HEK293T (cell line): ENCODE data around the gene BFSP2.

Source experiments
- CTCF ChIA-PET: fragments of 350-600 bp; formaldehyde crosslinking; extraction: SDS; loops from one replicate; lab custom pipeline; 2021; ENCODE audit warnings: antibody characterized with exemption, inconsistent platforms; lab: Yijun Ruan, JAX
- POLR2A ChIA-PET: fragments of 350-600 bp; formaldehyde crosslinking; extraction: SDS; loops from one replicate; lab custom pipeline; 2020; ENCODE audit warnings: antibody characterized with exemption, inconsistent platforms; lab: Yijun Ruan, JAX
- DNase-seq: peaks from one replicate; pipeline ENCODE4 v3.0.0; 2012; ENCODE audit warnings: mixed read lengths; ENCODE audit errors: extremely low spot score
- ARNT ChIP-seq: fragments of 450-650 bp; IDR thresholded peaks from 2 replicates; pipeline ENCODE4 v1.6.1; 2017; ENCODE audit warnings: mild to moderate bottlenecking
- BHLHE40 ChIP-seq: fragments of 450-650 bp; IDR thresholded peaks from 2 replicates; pipeline ENCODE4 v1.6.1; 2016; ENCODE audit warnings: mild to moderate bottlenecking, moderate library complexity, borderline replicate concordance
- CTBP1 ChIP-seq: fragments of 450-650 bp; IDR thresholded peaks from 2 replicates; pipeline ENCODE4 v1.6.1; 2016; ENCODE audit warnings: borderline replicate concordance
- ELF4 ChIP-seq: fragments of 450-650 bp; IDR thresholded peaks from 2 replicates; pipeline ENCODE4 v1.6.1; 2017; ENCODE audit warnings: antibody characterized with exemption
- FOXA1 ChIP-seq: fragments of 450-650 bp; IDR thresholded peaks from 2 replicates; pipeline ENCODE4 v1.6.1; 2016; ENCODE audit warnings: mild to moderate bottlenecking
- FOXK2 ChIP-seq: fragments of 450-650 bp; IDR thresholded peaks from 2 replicates; pipeline ENCODE4 v1.6.1; 2016; ENCODE audit warnings: mild to moderate bottlenecking
- FOXM1 ChIP-seq: fragments of 450-650 bp; IDR thresholded peaks from 2 replicates; pipeline ENCODE4 v1.6.1; 2017; ENCODE audit warnings: mild to moderate bottlenecking, borderline replicate concordance
- HDGF ChIP-seq: fragments of 450-650 bp; IDR thresholded peaks from 2 replicates; pipeline ENCODE4 v1.6.1; 2017; ENCODE audit warnings: antibody characterized with exemption, borderline replicate concordance
- L3MBTL2 ChIP-seq: fragments of 450-650 bp; conservative IDR thresholded peaks from 2 replicates; pipeline ENCODE4 v1.6.1; 2016; ENCODE audit warnings: mild to moderate bottlenecking
- LEF1 ChIP-seq: fragments of 450-650 bp; IDR thresholded peaks from 2 replicates; pipeline ENCODE4 v1.6.1; 2017; ENCODE audit warnings: mild to moderate bottlenecking, borderline replicate concordance
- NFRKB ChIP-seq: fragments of 450-650 bp; IDR thresholded peaks from 2 replicates; pipeline ENCODE4 v1.6.1; 2016; ENCODE audit warnings: mild to moderate bottlenecking, moderate library complexity
- SP1 ChIP-seq: fragments of 450-650 bp; IDR thresholded peaks from 2 replicates; pipeline ENCODE4 v1.6.1; 2017
- SUZ12 ChIP-seq: fragments of 450-650 bp; IDR thresholded peaks from 2 replicates; pipeline ENCODE4 v1.6.1; 2016; ENCODE audit warnings: mild to moderate bottlenecking
- TARDBP ChIP-seq: fragments of 450-650 bp; IDR thresholded peaks from 2 replicates; pipeline ENCODE4 v1.6.1; 2016
- ZNF384 ChIP-seq: fragments of 450-650 bp; IDR thresholded peaks from 2 replicates; pipeline ENCODE4 v1.6.1; 2016
- TF ChIP-seq, protein P1 (sequence below): fragments of 450-650 bp; IDR thresholded peaks from 2 replicates; pipeline ENCODE4 v1.6.1; 2016

The BFSP2 gene

DNA sequence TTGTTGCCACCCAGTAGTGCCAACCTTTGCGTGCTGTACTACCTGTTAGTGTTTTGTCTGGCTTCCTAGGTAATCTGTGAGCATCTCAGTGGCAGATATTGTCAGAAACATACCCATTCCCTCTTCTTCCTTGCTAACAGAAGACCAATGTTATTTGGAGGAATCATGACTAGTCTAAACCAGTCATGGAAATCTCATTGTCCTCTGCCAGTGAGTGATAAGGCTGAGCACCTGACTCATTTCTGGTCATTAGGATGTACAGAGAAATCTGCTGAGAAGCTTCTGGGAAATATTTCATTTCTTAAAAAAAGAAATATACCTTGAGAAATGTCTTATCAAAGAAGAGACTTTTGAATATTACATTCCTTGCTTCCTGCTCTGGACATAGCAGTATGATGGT is 103.6 kb downstream of the BFSP2 start:
- POLR2A ChIA-PET = no interaction called here
- DNase-seq = no peak
- TF ChIP-seq NFRKB = no peak
- TF ChIP-seq ELF4 = no peak
- TF ChIP-seq CTBP1 = no peak
- TF ChIP-seq SUZ12 = no peak
- TF ChIP-seq, protein P1, sequence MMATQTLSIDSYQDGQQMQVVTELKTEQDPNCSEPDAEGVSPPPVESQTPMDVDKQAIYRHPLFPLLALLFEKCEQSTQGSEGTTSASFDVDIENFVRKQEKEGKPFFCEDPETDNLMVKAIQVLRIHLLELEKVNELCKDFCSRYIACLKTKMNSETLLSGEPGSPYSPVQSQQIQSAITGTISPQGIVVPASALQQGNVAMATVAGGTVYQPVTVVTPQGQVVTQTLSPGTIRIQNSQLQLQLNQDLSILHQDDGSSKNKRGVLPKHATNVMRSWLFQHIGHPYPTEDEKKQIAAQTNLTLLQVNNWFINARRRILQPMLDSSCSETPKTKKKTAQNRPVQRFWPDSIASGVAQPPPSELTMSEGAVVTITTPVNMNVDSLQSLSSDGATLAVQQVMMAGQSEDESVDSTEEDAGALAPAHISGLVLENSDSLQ = no peak
- TF ChIP-seq BHLHE40 = no peak
- no peak for TF ChIP-seq ZNF384
- CTCF ChIA-PET = no interaction called here

DNA sequence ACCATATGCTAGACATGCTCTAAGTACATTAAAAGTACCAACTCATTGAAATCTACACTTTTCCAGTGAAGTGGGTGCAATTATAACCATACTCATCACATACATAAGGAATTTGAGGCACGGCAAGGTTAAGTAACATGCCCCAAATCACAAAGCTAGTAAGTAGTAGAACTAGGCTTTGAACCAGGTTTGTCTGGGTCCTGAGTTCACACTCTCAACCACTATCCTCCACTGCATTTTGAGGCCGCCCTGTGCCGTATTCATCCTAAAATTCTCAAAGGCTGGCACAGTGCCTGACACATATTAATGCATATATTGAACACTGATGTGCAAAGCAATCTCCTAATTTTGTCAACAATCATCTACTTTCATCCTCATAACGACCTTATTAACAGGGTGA is 104.9 kb downstream of the BFSP2 start:
- no peak for DNase-seq
- TF ChIP-seq ELF4 (no peak), HDGF (no peak), FOXA1 (no peak)
- ChIA-PET POLR2A (no interaction called here), CTCF (no interaction called here)

DNA sequence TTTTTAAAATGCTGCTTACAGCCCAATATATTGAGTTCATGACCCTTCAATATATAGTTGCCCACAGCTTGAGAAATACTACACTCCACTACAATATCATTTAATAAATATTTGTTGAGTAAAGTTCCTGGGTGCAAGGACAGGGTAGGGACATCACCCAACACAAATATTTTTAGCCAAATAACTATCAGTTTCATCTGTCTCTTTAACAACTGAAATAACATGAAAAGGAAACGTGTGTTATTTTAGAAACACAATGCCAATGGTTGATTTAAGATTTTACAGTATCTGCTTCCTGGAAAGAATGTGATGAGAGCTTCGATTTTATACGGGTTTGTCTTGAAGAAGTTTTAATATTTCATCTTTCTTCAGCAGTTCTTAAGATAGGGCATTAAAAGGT is 106.0 kb downstream of the BFSP2 start:
- ChIA-PET POLR2A (no interaction called here), CTCF (interaction anchor here (0.6 kb wide), 1 partner anchor 11 kb away, joined by 4 read pairs; no protein-coding TSS in a partner anchor)
- TF ChIP-seq CTBP1 (no peak), HDGF (no peak), TARDBP (no peak), BHLHE40 (no peak)
- TF ChIP-seq, protein P1 = no peak
- DNase-seq = no peak

DNA sequence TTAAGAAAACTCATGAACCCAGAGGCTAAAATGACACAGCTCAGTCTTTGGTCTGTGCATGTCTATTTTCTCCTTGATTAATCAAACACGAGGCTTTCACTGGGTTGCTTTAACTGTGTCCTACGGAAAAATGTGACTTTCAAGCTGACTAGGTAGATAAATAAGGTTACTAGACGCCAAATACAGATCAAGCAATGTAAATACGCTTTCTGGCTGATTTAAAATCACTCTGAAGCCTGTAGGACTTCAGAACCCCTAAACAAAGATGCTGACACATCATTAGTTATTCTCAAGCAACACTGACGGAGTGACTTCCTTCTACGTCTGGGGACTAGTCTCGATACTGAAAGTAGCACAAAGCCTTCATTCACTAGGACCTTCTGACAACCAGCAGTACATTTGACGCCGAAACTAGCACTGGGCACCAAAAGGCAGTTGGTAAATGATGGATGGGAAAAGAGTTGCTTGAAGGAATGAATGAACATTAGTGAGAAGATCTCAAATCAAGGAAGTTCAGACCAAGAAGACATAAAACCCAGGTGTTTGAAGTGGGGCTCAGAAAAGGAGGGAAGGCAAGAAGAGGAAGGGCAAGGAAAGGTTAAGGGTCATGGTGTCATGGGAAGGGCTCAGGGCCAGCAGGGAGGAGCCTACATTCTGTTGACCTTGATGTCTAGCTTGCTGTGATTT is 106.5 kb downstream of the BFSP2 start:
- POLR2A ChIA-PET = no interaction called here
- TF ChIP-seq NFRKB = no peak
- no peak for DNase-seq
- CTCF ChIA-PET = interaction anchor here (0.6 kb wide), 1 partner anchor 12 kb away, joined by 4 read pairs; no protein-coding TSS in a partner anchor

DNA sequence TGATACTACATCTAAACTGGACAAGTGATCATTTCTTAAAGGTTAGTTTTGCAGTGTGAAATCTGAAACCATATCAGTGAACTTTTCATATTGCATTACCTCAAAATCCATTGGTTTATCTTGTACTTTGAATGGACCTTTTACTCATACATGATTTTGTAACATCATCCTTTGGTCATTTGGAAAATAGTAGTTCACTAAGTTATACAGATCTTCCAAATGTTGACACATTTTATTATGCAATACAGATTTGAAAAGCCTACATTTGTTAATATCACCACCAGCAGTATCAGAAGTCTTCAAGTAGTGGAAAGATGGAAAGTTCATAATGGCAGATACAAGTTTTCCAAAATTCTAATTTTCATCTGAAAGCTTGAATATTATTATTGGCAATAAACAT is 109.6 kb downstream of the BFSP2 start:
- TF ChIP-seq ELF4 (no peak), FOXK2 (no peak), HDGF (no peak), SP1 (no peak), ZNF384 (no peak), ARNT (no peak), FOXA1 (no peak), L3MBTL2 (no peak), LEF1 (no peak), CTBP1 (no peak), BHLHE40 (no peak)
- DNase-seq = no peak
- CTCF ChIA-PET = no interaction called here
- POLR2A ChIA-PET = no interaction called here

DNA sequence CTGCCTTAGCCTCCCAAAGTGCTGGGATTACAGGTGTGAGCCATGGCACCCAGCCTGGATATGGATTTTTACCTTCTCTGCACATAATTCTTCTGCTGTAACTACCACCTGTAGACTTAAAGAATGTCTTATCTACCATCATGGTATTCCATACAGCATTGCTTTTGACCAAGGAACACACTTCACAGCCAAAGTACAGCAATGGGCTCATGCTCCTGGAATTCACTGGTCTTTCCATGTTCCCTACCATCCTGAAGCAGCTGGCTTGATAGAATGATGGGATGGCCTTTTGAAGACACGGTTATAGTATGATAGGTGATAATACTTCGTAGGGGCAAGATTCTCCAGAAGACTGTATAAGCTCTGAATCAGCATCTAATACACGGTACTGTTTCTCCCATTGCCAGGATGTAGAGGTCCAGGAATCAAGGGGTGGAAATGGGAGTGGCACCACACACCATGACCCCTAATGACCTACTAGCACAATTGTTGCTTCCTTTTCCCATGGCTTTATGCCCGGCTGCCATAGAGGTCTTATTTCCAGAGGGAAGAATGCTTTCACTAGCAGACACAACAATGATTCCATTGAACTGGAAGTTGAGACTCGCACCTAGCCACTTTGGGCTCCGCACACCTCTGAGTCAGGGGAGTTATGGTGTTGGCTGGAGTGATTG is 112.7 kb downstream of the BFSP2 start:
- CTCF ChIA-PET = no interaction called here
- no peak for DNase-seq
- TF ChIP-seq SUZ12 (no peak), SP1 (no peak), L3MBTL2 (no peak), FOXM1 (no peak), LEF1 (no peak), BHLHE40 (no peak), NFRKB (no peak)
- POLR2A ChIA-PET = no interaction called here

DNA sequence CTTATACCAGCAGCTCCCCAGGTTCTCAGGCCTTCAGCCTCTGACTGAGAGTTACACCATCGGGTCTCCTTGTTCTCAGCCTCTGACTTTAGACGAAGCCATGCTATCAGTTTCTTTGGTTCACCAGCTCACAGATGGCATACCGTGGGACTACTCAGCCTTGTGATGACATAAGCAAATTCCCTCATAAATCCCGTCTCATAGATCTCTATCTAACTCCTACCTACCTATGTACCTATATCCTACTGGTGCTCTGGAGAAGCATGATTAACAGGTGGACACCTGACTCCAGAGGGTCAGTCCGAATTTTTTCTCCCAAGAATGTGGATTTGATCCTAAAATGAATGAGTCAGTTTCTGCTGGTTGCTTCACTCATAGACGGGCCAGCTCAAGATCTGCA is 114.6 kb downstream of the BFSP2 start:
- ChIA-PET POLR2A (no interaction called here), CTCF (no interaction called here)
- no peak for DNase-seq
- TF ChIP-seq NFRKB = no peak
- no peak for TF ChIP-seq SP1
- TF ChIP-seq FOXM1 = no peak
- TF ChIP-seq CTBP1 = no peak
- no peak for TF ChIP-seq FOXK2
- no peak for TF ChIP-seq LEF1
- no peak for TF ChIP-seq ARNT
- no peak for TF ChIP-seq L3MBTL2
- TF ChIP-seq HDGF = no peak
- TF ChIP-seq FOXA1 = no peak
- TF ChIP-seq ELF4 = no peak
- TF ChIP-seq ZNF384 = no peak
- TF ChIP-seq TARDBP = no peak
- TF ChIP-seq BHLHE40 = no peak

DNA sequence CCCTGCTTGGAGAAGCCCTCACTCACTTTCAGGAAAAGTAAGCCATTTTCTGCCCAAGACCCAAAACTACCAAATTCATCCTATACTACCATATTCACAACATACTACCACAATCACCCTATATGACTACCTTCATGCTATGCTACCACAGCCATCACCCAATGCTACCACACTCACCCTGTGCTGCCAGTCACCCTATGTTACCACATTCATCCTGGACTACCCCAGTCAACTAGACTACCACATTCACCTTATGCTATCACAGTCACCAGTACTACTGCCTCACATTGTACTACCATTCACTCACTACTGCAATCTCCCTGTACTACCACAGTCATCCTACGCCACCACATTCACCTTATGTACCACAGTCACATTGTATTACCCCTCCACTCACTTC is 115.3 kb downstream of the BFSP2 start:
- ChIA-PET POLR2A (no interaction called here), CTCF (no interaction called here)
- no peak for DNase-seq
- no peak for TF ChIP-seq FOXK2
- no peak for TF ChIP-seq HDGF
- TF ChIP-seq L3MBTL2 = no peak
- TF ChIP-seq ZNF384 = no peak
